ENCODE data around the gene CLEC2B. TPM values are rescaled to one million over a fixed set of nuclear protein-coding genes. Genes with fewer than 3 reads are reported as not detected.

The CLEC2B gene
- total RNA-seq, 1 donor from 2014 or later = 1.6 TPM

DNA sequence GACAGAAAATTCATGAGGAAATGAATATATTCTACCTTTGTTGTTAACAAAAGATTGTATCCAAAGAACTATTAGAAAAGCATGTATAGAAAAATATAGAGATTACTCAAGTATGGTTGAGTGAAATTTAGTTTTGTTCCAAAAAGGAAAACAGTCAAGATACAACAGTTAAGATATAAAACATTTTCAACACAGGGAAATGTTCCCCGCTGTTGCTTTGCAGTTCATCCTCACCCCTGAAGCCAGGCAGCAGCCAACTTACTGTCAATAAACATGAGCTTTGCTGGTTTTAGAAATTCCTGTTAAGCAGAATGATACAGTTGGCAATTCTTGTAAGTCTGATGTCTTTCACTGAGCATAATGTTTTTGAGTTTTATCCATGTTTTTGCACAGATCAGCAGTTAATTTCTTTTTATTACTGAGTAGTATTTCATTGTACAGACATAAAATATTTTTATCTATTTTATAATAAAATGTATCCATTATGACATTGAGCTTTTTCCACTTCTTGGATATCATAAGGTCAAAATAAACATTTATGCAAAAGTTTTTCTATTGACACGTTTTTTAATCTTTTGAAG is 1.2 kb upstream of the CLEC2B start:
- FAIRE-seq (no peak), DNase-seq (ENCODE audit: low spot score in 2 of 2) (no peak)

DNA sequence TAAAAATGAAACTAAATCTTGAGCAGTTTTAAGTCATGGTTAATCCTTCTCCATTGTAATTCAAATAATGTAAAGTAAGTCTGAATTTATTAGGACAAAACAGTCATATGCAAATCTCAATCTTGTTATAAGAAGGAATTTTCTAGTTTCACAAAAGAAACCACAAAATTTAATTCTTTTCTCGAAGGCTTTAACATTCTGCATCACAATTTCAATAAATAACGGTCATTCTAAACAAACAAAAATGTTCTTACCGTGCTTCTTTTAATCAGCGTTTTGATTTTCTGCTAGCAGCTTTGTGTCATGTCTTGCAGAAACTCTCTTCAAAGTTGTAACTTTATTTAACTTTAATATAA is 225 bp downstream of the CLEC2B start:
- no peak for FAIRE-seq
- DNase-seq (ENCODE audit: low spot score in 2 of 2) = no peak

DNA sequence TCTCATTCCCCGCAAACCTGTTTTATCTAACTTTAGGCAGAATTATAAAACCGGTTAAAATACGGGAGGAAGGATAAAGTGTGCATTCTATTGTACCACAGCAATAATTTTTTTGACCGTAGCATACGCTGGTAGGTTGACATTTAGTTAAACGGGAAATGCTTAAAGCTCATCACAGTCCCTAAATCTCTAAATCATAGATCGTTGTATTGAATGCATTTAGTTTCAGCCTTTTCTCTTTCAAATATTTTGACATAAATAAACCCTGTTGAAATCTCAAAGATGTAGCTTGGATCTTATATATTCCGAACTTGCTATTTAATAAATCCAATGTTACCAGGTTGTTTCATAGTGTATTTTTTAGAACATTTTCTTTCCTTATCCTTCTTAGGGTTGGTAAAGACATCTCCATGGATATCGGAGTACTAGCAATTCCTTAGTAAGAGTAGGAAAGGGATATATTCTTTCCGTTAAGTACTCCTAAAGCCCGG is 798 bp downstream of the CLEC2B start:
- FAIRE-seq (no peak), DNase-seq (ENCODE audit: low spot score in 2 of 2) (no peak)

DNA sequence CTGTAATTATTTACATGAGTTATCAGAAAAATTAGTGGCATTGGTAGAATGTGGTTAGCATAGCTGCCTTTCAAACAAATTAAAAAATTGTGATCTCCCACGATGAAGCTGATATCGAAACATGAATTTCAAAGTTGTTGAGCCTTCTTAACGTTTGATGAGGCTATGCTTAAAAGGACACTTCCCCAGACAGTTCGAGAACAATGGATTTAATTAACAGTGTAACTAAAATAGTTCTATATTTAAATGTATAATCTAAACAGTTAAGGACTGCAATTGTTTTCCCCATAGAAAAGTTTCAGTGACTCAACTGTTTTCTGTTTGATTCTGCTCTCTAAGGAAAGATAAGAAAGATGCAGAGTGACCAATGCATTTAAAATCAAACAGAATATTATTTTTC is 1.6 kb downstream of the CLEC2B start:
- DNase-seq (ENCODE audit: low spot score in 2 of 2) (no peak), FAIRE-seq (no peak)

DNA sequence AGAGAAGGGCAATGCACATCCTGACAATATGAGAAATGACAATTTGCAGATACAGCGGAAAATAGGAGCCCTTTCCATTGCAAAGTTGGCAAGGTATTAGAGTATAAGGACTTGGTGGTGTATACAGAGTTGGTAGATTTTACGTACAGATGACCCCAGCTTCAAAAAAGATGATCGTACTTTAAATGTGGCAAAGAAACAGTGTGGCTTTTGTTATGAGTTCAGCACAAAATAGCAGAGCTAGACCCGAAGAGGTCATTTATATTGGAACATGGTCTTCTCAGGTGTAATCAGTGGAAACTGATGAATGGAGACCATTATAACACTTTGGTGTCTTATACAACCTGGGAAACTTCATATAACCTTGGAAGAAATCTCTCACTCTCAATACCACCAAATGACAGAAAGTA is 2.3 kb downstream of the CLEC2B start:
- DNase-seq (ENCODE audit: low spot score in 2 of 2) (no peak), FAIRE-seq (no peak)

DNA sequence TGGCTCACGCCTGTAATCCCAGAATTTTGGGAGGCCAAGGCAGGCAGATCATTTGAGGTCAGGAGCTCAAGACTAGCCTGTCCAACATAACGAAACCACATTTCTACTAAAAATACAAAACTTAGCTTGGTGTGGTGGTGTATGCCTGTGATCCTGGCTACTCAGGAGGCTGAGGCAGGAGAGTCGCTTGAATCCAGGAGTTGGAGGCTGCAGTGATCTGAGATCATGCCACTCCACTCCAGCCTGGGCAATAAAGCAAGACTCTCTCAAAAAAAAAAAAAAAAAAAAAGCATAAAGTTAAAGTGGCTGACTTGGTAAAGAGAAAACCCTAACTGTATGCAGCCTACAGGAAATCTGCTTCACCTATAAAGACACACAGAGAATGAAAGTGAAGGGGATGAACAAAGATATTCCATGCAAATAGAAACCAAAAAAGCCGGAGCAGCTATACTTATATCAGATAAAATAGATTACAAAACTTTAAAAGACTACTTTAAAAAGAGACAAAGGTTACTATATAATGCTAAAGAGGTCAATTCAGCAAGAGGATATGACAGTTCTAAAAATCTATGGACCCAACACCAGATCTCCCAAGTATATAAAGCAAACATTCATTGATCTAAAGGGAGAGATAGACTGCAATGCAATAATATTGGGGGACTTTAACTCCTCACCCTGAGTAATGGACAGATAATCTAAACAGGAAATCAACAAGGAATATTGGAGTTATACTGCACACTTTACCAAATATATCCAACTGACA is 4.1 kb downstream of the CLEC2B start:
- DNase-seq (ENCODE audit: low spot score in 2 of 2) (no peak), FAIRE-seq (no peak)

DNA sequence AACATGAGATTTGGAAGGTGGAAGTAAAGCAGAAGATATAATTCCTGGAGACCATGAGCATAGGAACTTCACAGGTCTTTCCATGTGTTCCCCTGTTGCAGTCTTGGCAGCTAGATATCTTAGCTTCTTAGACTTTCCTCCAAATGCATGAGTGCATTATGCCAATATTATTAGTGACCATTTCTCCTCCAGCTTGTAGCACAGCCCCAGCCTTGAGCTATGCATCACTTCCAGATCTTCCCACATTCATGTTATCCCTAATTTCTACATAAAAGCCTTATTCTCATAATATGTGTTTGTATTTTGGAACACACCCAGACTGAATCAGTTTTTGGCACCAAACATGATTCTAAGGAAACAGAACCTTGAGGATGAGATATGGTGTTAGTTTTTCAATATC is 11.0 kb downstream of the CLEC2B start:
- DNase-seq (ENCODE audit: low spot score in 2 of 2) = no peak
- no peak for FAIRE-seq

DNA sequence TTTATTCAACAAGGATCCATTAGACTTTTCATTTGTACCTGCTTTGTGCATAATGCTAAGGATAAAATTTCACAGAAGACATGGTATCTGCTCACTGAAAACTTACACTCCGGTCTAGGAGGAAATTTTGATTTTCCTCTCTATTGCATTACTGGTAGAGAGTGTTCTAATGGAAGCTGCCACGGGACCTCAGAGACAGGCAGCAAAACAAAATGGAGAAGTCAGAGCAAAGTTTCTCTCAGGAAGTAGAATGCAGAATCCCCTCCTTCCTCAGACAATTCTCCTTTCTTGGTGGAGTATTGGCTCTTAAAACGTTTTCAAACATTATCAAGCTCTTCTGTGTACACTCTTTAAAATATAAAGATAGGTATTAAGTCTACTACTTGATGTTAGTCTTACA is 12.3 kb downstream of the CLEC2B start:
- no peak for FAIRE-seq
- DNase-seq (ENCODE audit: low spot score in 2 of 2) = no peak

DNA sequence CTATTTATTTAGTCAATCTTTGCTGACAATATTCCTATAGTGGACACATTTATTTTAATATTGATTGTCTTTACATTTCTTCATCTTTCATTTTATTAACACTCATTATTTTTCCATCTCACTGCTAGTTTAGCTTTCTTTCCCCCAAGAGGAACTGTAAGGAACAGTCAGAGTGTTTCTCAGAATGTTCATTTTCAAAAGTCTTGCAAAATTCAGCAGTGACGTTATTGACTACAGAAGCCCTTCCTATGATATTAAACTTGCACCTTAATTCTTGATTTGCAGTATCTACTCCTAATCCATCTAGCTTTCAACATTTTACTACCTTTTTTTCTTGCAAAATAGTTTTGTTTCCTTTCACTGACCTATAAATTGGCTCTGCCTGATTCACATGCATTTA is 13.0 kb downstream of the CLEC2B start:
- FAIRE-seq (no peak), DNase-seq (ENCODE audit: low spot score in 2 of 2) (no peak)

DNA sequence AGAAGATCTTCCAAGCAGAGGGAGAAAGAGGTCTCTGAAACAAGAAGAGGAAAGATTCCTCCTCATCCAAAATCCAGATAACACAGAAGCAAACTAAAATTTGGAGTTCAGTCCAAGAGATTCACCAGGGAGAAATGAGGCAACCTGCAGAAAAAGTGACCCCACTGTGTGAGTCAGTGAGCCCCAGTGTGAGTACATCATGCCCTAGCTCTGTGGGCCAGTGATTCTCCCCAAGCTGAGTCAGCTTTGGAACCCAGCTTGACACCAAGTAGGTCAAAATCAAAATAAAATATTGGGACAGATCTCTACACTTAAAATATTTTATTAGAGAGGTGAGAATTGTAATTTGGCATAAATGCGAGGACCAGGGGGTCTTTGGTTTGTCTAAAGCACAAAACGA is 17.2 kb downstream of the CLEC2B start:
- no peak for DNase-seq (ENCODE audit: low spot score in 2 of 2)
- FAIRE-seq = no peak

DNA sequence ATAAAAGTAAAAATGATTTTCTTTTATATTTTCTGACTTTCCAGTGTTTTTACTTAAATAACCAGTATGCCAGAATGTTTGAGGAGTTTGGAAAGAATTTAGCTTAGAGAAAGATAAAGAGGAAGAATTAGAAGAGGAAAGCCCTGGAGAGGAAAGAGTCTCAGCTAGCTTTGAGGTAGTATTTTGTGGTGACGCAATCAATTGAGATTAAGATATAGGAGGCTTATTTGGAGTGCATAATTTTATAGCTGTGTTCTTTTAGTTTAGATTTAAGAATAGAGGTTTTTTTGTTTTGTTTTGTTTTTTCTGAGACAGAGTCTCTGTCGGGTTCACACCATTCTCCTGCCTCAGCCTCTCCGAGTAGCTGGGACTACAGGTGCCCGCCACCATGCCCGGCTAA is 18.1 kb downstream of the CLEC2B start:
- no peak for FAIRE-seq
- DNase-seq (ENCODE audit: low spot score in 2 of 2) = no peak

DNA sequence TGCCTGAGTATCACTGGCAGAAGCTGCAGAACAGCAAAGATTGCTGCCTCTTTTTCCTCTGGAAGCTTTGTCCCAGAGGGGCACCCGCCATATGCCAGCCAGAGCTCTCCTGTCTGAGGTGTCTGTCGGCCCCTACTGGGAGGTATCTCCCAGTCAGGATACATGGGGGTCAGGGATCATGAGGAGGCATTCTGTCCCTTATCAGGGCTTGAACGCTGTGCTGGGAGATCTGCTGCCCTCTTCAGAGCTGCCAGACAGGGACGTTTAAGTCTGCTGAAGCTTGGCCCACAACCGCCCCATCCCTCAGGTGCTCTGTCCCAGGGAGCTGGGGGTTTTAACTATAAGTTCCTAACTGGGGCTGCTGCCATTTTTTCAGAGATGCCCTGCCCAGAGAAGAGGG is 20.3 kb downstream of the CLEC2B start:
- no peak for DNase-seq (ENCODE audit: low spot score in 2 of 2)
- FAIRE-seq = no peak

DNA sequence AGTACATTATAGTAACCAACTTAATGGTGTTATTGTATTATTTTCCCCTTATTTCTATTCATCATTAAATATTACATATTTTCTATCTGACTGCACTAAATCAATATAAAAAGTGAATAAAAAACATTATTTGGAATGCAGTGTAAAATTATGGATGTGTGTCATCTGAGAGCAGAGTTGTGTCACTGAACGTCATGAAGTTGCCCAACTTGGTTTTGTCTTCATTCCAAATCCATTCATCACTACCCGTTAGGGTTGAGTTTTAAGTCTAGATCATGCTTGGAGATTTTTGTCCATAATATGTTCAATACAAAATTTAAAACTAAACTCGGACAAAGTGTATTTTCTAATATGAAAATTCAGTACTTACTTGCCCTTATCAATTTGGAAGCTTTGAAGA is 25.7 kb downstream of the CLEC2B start:
- FAIRE-seq (no peak), DNase-seq (ENCODE audit: low spot score in 2 of 2) (no peak)

DNA sequence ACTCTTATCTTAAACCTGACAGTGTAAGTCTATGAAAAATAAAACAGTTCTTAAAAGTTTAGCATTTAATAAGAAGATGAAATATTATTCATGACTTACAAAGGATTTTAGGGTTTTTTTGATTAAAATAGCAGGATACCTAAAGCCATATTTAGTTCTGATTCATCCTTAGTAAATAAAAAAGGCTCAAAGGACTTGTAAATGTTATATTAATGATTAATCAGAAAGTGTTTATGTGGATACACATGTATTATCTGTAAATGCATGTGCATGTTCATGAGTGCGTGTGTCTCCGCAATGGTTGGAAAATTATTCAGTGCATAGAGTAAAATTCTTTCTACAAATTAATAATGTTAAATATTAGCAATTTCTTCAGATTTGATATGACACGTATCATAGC is 37.4 kb downstream of the CLEC2B start:
- FAIRE-seq (no peak), DNase-seq (ENCODE audit: low spot score in 2 of 2) (no peak)

DNA sequence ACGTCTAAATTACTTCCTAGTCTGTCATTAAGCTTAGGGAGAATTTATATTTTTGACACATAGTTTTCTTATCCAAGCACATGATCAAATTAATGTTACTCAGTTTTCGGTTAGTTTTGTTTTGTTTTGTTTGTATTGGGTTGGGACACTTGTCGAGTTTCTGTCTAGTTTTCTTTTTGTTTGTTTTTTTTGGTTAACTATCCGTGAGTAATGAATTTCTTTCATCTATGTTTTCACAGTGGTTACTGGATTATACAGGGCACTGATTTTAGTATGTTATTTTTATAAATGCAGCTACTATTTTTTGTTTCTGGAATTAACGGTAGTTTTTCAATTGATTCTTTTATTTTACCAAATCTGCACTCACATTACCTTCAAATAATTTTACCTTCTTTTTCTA is 39.2 kb downstream of the CLEC2B start:
- FAIRE-seq (no peak), DNase-seq (ENCODE audit: low spot score in 2 of 2) (no peak)

DNA sequence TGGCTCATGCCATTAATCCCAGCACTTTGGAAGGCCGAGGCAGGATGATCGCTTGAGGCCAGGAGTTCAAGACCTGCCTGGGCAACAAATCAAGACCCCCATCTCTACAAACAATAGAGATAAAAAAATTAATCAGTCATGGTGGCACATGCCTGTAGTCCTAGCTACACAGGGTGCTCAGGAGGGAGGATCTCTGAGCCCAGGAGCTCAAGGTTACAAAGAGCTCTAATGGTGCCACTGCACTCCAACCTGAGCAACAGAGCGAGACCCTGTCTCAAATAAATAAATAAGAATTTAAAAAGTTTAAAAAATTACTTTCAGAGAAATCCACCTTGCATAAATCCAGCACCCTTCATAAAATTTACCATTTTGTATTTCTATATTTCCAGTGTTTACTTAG is 39.7 kb downstream of the CLEC2B start:
- DNase-seq (ENCODE audit: low spot score in 2 of 2) (no peak), FAIRE-seq (no peak)

DNA sequence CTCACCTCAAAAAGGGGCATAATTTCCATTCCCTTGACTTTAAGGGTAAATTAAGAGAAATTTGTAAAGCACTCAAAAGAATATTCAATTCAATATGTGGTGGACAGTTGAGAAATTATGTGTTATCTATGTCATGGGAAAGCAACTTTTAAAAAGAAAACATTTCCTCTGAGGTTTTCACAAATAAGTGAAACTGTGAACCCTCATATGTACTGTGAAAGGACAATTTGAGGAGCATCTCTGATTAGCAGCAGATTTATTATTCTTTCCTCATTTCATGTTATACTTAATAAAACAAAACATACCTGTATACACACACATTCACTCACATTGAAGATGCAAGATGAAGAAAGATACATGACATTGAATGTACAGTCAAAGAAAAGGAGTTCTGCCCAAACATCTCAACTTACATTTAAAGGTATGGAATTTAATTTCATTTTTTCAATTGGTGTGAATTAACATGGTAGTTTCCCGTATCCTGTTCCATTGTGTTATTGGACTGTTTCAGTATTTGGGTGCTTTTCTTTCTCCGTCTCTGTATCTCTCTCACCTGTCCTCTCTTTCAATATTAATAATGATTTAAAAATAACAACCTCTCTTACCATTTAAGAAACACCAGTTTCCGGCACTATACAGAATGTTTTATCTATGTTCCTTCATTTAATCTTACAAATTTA is 41.8 kb downstream of the CLEC2B start, which contains the start of gene KLRF1:
KLRF1 (plus strand) TSS at position 273 of the 680 bp plus-strand sequence; CDS start at position 337, 64 bp downstream.
- no peak for DNase-seq (ENCODE audit: low spot score in 2 of 2)
- FAIRE-seq = no peak

DNA sequence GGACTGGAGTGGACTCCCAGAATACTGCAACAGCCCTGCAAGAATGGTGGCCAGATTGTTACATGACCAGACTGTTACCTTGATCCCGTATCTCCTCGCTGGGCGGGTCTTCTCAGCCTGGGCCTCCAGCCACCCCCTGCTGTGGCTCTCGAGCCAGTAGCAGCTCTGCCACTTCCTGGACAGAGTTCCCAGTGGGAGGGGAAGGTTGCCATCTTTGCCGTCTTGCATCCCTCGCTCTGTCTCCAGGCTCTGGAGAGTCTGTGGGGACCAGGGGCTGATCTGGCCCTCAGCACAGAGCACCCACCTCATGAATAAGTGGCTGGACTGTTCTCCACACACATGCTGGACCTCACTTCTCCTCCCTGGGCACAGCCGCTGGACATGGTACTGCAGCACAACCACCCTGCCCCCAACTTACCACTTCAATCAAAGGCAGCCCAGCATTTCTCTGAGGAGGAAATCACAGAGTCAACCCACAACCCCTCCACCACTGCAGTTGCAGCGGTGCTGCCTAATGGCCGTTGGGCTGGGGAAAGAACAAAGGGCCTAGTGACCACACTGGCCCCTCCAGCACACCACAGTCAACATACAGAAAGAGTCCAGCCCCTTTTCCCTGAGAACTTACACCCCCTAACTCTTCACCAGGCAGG is 48.7 kb downstream of the CLEC2B start:
- DNase-seq (ENCODE audit: low spot score in 2 of 2) (no peak), FAIRE-seq (no peak)

DNA sequence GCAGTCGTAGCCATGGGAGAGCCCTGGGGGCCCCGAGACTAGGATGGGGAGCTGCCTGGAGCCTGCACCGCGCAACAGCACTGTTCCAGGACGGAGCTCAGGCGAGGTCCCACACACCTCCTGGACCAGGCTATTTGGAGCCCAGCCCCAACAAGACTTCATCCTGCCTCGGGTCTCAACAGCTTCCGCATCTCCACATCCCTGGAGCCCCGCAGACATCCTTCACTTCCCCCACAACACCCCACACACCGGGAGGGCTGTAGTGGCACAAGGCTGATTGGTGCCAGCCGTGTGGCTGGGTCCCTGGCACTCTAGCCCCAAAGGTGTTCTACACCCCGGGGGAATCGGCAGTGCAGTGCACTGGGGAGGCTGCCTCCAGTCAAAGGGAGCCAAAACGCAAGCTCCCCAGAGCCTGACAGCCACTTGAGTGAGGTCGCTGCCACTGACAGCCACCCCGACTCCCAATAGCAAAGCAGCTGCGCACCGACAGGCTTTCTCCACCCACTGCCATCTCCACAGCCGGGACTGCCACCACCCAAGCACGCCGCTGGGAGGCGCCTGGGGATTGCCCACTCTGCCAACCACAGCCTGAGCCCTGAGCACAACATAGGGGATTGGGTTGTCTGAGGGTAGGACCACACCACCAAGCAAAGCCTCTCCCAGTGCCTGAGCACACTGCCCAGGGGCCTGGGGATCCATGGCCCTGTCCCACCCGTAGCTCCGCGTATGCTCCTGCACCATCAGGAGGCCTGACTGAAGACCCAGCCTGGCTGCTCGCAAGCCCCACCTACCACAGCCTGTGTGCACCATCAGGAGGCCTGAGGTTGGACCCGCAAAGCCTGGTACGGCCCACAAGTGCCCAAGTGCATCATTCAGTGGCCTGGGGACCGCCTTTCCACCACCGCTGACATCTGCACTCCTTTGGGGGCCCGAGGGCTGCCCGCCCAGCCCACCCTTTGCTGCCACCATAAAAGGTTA is 55.0 kb downstream of the CLEC2B start:
- FAIRE-seq = no peak
- DNase-seq (ENCODE audit: low spot score in 2 of 2) = peak in 1 of 2 donors; percentile 54

DNA sequence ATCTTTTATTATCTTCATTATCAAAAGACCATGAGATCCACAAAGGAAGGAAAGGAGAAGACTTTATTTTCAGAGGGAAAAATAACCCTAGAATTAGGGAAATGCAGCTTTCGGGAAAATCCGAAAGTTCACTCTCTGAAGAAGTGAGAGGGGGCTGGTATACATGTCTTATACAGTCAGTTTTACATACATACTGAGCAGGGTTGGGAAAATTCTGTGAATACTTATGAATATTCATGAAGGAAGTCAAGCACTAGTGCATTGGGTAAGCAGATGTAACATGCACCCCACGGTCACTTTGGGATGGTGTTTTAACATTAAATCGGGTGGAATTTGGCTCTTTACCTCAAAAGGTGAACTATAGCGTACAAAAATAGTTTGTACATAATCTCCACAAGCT is 57.5 kb downstream of the CLEC2B start:
- no peak for FAIRE-seq
- DNase-seq (ENCODE audit: low spot score in 2 of 2) = no peak

Measured in frontal cortex (tissue), 4 donors.